Right lobe of liver (tissue), 4 donors: ENCODE results near the gene KCTD19.

Experiments used
- CTCF ChIP-seq, 4 donors: fragments of 200-600 bp in 3 of 4; fragments of 450-650 bp in 1 of 4; IDR thresholded peaks; one replicate each; pipeline versions ENCODE4 v1.5.1 to v1.8.0; 2016 to 2022; ENCODE audit warnings: antibody characterized with exemption in 4 of 4, mild to moderate bottlenecking in 2 of 4
- POLR2A ChIP-seq: fragments of 450-650 bp; IDR thresholded peaks from one replicate; pipeline ENCODE4 v1.6.1; 2017; ENCODE audit warnings: antibody characterized with exemption, mild to moderate bottlenecking
- donor health status: DM: no; HTN: no; CAD: no.
- donor health status: DM: no; HTN: no; CAD: no.
- donor health status: DM: no; HTN: yes; CAD: no.

- TF ChIP-seq CTCF (IDR thresholded peaks at IDR 0.05) (no peak), POLR2A (no peak)
Measured at GRCh38 chr16:67257486-67258160, 68.9 kb downstream of the KCTD19 start.
